OCI-M2 (cell line): ENCODE measurements around the gene ARHGEF10L.

Experiments
- DNase-seq: peaks from one replicate; lab custom pipeline; 2025; ENCODE audit not compliant: unreplicated experiment; lab: John Stamatoyannopoulos, UW

ARHGEF10L gene

DNA sequence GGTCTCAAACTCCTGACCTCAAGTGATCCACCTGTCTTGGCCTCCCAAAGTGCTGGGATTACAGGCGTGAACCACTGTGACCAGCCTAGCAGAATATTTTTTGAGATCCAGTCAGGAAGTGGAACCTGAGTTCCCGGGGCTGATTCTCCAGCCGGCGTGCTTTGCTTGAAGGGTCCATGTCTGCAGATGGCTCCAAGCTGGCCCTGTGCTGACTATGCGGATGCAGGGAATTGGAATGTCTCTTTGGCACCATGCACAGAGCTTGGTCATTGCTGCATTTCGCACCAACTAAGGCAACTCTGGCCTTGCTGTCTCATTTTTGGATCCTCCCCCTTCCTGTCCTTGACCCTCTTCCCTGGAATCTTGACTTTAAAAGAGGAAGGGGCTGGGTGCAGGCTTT is 28.1 kb downstream of the ARHGEF10L start:
- DNase-seq, result no peak

DNA sequence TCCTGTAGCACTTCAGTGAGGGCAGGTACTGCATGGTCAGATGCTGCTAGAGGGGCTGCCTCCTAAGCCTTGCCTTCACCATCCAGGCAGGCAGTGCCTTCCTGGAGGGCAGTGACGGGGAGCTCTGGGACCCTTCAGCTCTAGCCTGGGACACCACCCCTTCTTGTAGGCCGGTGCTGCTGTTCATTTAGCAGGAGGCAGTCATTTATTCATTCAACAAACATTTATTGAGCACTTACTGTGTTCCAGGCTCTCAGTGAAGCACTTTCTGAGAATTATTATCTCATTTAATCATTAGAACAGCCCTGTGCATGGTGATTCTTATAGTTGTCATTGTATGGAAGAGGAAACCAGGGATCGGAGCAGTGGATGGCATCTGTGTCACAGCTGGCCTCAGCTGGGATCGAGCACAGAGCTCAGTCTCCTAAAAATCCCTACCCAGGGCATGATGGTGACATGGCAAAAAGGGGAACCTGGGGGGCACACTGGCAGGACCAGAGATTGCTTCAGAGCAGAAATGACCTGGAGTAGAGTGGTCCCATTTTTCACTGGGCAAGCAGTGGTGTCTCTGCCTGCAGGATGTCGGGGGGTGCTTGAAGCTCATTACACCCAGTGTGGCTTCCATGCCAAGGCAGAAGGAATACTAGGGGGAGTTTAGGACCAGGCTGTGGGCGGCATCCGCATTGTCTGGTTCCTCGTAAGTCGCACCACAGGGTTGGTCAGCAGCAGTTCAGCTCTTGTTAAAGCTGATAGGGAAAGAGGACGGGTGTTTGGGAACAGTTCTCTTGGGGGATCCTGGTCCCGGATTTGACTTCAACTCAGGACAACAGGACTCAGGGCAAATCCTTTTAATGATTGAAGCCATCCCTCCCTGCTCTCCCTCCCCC is 28.8 kb downstream of the ARHGEF10L start:
- DNase-seq, result no peak

DNA sequence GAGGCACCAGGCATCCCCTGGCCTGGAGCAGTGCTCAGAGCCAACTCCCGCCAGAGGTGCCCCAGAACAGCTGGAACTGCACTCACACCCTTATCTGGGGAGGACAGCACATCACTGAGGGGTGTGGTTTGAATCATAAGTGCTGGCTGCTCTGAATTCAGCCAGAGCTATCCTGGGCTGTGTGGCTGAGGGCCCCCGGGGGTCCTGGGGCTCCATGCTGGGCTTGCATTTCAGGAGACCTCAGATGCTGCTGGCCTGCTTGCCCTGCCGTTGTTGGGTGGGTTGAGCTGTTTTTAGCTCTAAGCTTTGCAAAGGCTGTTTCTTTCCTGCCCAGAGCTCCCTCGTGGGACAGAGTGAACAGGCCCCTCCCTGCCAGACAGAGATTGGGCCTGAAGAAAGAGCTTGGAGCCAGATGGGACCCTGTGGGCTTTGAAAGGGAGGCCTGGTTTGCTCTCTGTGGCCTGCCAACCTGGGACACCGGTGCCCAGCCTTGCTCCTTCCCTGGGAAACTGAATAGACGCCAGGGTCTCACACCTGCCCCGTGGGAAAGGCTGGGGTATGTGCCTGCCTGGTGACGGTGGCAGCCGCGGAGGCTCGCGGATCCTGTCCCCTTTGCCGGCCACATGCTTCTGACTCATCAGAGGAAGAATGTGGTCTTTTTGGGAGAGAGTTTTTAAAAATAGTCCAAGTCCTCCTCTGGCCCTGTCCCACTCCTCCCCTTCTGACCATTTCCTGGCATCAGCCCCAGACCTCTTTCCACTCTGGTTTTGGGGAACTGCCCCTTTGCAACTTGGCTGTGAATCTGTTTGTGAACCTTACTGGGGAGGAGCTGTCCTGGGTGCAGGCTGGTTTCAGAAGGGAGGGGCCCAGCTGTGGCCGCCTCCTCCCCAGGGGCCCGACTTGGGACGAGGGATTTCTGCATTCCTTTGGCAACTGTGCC is 30.0 kb downstream of the ARHGEF10L start:
- no peak for DNase-seq

DNA sequence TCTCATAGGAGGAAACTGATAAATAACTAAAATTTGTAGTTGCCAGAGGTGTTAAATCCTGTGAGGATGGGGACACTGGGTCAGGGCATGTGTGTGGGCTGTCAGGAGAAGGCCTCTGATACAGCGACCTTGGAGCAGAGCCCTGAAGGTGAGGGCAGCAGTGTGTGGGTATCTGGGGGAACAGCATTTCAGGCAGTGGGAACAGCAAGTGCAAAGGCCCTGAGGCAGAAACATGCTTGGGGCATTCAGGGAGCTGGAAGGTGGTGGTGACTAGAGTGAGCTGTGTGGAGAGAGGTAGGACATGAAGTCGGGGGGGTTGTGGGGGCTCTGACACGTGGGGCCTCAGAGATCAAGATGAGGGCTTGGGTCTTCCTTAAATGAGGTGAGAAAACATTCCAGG is 30.7 kb downstream of the ARHGEF10L start:
- DNase-seq, result no peak

DNA sequence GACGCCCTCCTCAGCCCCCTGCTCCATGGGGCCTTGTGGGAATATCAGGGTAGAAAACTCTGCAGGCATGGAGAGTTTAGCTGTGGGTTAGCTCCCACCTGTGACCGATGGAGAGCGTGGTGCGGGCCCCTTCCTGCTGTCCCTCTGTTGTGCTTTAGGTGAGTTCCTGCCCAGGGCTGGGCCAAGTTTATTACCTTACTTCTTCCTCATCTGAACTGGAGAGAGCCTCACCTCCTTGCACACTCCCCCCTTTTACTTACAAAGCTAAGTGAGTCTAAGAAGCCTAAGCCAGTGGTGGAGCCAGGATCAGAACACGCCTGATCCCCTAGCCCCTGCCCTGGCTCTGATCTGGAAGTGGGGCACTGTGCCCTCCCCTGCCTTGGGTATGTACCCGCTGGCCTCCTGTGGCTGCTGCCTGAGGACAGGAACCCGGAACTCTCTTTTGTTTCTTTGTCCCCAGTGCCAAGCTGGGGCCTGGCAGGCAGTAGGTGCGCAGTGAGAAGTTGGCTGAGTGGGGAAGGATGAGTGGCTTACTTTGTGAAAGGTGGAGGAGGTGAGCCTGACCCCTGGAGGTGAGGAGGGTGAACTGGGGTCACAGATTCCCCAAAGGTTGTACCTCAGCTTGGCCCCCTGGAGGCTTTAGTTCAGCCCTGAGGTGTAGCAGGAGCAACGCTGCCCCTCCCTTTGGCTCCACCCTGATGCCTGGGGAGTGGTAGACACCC is 32.9 kb downstream of the ARHGEF10L start:
- no peak for DNase-seq

DNA sequence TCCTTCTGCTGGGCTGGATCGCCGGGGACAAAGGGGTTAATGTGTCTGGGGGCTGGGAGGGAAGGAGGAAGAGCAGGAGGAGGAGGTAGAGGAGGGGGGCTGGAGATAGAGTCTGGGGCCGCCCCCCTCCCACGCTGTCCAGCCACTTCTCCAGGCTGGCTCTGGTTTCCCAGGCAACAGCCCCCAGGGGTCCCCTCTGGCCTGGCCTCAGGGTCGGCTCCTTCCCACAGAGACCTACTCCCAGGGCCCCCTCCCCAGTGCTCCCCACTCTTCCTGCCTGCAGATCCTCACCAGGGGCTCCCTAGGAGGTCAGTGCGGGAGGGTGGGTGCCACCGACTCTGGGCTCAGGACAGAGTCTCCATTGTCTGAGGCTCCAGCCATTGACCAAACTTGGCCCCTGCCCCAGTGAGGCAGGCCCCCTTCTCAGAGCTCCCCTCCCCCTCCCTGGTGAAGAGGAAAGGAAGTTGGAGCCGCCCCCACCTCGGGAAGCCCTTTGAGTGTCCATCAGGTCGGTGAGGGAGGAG is 34.1 kb downstream of the ARHGEF10L start:
- no peak for DNase-seq

DNA sequence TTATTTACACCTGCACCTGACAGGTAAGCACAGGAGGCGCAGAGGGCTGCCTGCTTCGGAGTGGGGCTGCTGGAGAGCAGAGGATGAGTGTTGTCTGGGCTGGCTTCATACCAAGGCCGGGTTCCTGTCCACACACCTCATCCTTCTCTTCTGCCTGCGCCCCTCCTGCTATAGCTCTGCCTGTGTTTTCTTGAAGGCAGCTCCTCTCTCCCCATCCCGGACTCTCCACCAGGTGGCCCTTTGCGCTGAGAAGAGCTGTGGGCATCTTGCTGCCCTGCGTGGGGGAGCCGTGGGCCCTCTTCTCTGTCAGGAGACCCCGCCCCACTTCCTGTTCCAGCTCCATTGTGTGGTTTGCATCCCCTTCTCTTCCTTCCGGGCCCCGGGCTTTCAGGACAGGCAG is 35.0 kb downstream of the ARHGEF10L start:
- DNase-seq, result no peak

DNA sequence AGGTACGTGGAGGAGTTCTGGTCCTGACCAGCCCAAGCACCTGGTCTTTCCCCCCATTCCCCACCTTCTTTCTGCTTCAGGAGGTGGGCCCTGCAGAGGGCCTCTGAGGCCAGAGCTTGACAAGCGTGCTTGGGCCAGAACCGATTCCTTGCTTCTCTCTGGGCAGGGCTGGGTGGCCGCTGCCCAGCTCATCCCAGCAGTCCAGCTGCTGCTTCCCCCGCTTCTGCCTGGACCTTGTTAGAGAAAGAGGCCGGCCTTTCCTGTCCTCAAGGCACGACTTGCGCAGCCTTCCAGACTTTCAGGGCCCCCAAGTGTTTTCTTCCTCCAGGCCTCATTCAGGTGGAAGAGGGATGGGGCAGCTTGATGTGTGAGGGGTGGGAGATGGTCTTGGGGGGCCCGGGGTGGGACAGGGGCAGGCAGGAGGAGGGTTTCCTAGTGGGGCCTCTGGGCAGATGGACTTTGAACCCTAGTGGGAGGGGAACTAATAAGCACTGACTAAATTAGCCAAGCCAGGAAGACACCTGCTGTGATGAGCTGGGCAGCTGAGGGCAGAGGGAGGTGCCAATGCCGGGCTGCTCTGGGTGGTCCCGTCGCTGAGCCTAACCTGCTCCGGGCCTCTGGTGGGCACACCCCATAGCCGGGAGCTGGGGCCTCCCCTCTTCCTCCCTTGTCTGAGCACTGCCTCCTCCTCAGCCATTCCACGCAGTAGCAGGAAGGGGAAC is 36.5 kb downstream of the ARHGEF10L start:
- DNase-seq, result no peak

DNA sequence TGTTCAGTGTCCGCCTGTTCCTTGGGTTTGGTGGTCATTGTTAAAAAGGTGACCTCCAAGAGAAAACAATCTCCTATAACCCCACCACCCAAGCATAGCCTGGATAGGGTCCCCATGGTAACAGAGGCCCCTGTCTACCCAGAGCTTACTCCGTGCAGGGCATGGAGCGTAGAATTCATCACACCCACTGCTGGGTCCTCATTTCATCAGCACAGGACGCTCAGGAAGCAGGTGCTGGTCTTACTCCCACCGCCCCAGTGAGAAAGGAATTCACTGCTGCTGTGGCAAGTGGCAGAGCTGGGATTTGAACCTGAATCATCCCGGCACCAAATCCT is 37.0 kb downstream of the ARHGEF10L start:
- DNase-seq, result no peak

DNA sequence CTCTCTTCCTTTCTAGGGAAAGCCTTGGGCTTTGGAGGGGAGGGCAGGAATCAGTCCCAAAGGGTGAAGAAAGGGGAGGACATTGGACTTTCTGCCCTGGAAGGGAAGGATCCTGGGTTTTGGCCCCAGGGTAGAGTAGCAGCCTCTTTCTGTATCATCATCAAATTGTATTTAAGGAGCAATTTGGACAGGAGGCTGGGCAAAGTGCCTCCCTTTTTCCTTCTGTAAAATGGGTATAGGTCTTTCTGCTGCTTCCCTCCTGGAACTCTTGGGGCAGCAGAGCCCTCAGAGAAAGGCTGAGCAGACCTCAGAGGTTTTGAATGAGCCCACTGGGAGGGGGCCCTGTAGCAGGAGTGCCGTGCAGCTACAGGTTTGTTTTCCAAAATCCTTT is 38.4 kb downstream of the ARHGEF10L start:
- DNase-seq, result no peak

DNA sequence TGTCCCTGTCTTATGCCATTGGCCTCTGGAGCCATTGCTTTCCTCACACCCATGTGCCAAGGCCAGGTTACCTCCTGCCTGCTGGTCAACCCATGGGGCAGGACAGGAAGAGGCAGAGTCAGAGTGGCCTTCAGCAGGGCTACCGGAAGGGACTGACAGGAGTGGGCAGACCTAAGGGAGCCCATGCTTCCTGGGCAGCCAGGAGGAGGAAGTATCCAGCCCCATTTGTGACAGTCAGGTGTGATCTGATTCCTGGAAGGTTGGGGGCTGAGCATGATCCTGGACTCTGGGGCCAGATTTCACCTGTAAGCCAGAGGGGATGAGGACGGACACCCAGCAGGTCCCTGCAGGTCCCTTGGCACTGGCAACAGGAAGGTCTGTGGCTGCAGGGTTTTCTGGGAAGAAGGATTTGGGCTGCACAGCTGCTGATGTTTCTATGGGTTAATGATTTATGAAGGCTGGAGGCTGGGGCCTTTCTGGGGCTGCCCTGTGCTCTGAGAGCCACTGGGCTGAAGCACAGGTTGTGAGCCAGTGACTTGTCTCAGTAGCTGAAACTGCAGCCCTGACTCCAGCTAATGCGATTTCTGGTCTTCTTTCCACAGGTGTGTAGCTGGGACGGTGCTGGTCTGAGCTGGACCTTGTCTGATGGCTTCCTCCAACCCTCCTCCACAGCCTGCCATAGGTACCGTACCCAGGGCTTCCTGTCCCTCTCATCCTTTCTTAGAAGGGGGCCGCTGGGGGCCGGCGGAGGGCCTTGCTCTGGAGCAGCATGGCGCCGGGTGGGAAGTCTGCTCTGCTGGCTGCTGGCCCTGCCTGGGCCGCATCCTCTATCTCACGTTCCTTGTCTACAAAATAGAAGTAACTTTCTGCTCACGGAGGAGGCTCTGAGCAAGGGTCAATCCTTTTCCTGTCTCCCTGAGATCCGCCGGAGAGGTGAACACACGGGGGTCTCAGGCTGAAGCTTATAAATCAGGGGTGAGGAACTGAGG is 40.7 kb downstream of the ARHGEF10L start:
- DNase-seq, result no peak

DNA sequence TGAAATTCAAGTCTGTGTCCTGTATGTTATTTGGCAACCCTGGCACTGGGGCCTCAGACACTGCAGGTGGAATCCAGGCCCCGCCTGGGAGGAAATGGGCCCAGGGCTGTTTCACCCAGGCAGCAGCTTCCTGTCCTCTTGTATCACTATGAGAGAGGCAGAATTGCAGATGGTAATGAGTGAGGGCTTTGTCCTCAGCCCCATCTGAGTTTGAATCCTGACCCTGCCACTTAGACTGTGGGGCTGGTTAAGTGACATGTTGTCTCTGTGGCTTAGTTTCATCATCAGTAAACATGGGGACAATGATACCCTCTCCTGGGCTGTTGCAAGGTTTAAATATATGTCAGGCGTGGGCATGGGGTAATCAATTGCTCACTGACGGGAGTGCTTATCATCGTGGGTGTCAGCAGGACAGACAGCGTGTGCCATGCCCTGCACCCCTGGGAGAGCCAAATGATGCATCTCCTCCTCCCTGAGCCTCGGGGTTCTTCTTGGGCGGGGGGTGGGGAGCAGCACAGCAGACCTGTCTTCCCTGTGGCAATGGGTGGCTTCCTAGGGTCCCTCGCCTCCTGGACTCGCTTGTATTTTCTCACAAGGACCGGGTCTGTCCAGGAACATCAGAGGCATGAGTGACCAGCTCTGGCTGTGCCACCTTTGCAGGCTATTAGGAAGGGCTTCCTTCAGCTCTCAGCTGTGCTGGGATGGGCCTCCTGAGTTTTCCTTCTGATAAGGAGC is 42.1 kb downstream of the ARHGEF10L start:
- no peak for DNase-seq

DNA sequence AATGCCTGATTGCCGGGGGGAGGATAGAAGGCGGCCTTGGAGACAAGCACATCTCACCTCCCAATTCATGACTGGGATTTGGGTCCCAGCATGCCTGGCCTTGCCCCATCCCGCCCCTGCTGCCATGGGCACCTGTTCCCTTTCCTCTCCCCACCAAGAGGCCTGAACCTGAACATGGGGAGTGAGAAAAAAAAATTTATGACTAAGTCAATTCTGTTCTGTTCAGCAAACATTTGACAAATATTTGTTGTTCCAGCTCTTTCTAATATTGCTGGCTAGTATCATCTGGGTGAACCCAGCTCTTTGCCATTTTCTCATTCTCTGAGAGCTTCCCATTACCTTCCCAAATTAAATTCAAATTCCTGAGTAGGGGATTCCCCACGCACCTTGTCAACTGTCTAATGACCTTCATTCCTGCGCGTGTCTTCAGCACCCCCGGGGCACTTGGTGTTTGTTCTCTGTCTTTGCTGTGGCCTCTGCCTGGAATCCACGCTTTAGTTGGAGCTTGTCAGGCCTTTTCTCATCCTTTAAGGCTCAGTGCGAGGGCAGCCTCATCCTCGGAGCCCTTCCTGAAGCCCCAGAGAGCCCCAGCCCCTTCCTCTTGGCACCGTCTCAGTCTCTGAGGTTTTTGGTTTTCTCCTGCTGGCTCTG is 42.8 kb downstream of the ARHGEF10L start:
- no peak for DNase-seq

DNA sequence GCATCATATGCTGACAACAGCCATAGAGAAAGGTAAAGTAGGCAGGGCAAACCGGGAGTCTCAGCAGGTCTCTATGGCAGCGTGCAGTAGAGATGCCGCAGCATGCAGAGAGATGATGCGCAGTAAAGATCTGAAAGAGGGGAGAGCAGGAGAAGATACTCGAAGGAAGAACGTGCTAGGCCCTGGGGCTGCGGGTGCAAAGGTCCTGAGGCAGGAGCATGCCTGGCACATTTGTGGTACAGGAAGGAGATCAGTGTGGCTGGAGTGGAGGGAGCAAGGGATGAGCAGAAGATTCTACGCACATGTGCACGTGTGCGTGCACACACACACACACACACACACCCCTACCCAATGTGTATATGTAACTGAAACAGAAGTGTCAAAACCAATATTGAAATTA is 45.0 kb downstream of the ARHGEF10L start:
- DNase-seq, result no peak

DNA sequence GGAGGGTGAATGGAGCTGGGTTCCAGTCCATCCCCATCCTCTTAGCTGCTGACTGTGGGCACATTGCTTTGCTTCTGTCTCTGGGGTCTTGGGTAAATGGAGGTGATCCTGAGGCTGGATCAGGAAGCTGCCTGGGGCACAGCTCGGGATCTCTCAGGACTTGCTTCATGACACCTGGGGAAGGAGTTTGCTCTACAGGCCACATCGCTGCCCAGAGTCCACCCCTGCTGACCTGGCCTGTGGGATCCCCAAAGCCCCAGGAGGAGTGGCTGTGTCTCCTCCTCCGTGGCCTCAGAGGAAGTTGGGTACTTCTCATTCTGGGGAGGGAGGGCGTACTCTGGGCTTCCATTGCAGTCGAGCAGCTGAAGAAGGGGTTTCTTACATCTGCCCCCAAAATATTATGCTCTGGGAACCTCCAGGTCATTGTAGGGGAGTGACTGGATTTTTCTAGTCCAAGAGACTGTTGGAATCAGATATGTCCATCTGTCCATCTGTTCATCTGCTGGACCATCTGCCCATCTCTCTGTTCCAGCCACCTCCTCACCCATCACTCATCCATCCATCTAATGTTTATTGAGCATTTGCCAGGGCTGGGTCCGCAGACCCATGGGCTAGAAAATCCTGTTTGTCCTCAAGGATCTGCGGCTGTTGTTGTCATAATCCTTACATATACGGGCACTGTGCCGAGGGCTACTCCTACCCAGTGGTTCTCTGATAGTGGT is 45.9 kb downstream of the ARHGEF10L start:
- no peak for DNase-seq

DNA sequence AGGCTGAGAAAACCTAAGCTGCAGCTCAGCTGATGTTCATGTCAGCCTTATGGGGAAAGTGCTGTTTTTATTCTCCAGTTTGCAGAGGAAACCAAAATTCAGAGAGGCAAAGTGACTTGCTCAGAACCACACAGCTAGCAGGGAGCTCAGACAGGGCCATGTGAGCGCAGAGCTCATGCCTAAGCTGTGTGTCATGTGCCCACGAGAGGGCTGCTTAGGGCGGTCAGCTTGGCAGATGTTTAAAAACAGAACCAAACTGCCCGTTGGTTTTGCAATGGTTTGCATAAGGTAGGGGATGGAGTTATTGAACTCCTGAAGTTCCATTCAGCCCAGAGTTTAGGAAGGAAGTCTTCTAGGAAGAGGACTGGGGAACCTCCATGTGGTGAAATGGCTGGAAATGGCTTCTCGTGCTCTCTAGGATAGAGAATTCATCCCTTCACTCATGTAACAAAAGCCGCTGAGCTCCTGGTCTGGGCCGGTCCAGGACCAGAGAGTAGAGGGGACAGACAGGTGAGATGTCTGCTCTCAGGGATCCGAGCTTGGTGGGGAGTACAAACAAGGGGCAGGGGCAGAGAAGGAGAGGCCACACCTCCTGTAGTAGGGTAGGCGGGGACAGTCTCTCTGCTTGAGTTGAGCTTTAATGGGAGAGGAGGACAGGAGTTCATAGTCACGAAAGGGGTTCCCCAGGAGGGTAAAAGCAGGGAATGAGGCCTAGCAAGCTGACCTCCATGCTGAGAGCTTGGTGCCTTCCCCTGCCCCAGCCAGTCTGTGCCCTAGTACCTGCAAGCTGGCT is 46.9 kb downstream of the ARHGEF10L start:
- DNase-seq, result no peak

DNA sequence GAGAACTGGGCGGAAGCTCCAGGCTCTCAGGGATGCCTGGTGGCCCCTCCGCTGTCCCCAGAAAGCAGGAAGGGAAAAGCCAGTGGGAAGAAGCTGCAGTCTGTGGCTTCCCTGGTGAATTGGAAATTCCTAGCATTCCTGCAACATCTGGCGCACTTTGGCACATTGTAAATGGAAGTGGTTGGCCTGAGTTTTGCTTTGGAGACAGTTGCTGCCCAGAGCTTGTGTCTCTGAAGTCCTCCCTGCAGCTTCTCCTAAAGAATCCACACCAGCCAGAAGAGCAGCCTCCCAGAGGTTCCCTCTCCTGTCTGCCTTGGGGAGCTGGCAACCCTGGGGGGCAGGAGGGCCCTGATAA is 48.2 kb downstream of the ARHGEF10L start:
- DNase-seq, result no peak
